ENCODE data around the gene CADPS2.

- no peak for TF ChIP-seq CTCF (conservative IDR thresholded peaks at IDR 0.05; ENCODE audit: low read length)
- TF ChIP-seq EZH2phosphoT487 (IDR thresholded peaks at IDR 0.05; ENCODE audit: borderline replicate concordance, low read depth, low read length): no peak
Observed at GRCh38 chr7:122727354-122727753, 158.9 kb downstream of the CADPS2 start.
